Urinary bladder (tissue), 4 donors: ENCODE data around the gene RIC8A. TPM values are rescaled to one million over a fixed set of nuclear protein-coding genes. Genes with fewer than 3 reads are reported as not detected.

Experiments used
- DNase-seq: peaks from one replicate; pipeline ENCODE4 v3.0.0-alpha.2; 2015; ENCODE audit errors: extremely low spot score
- H3K27ac ChIP-seq: one replicate; pipeline ENCODE4 v1.5.1; 2013; ENCODE audit warnings: low read depth, mild to moderate bottlenecking, moderate library complexity
- H3K36me3 ChIP-seq: one replicate; pipeline ENCODE4 v1.6.1; 2013; ENCODE audit warnings: mild to moderate bottlenecking, moderate library complexity; ENCODE audit not compliant: insufficient read depth
- H3K4me1 ChIP-seq: one replicate; pipeline ENCODE4 v1.6.1; 2013; ENCODE audit warnings: mild to moderate bottlenecking, moderate library complexity; ENCODE audit not compliant: insufficient read depth
- H3K4me3 ChIP-seq: one replicate; pipeline ENCODE4 v1.5.1; 2013; ENCODE audit warnings: low read depth, low read length
- WGBS: extraction: QIAGEN DNeasy Blood & Tissue Kit; methylation state at CpG from one replicate; pipeline ENCODE4 v1.1.7; 2013; 5-methylcytosine and 5-hydroxymethylcytosine counted together
- polyA plus RNA-seq: library from polyadenylated mRNA; stranded (reverse); fragments of 200-250 nt; gene quantifications from one replicate; pipeline ENCODE4 v1.2.3, GENCODE V29; 2013
- total RNA-seq: library from RNA; depleted of rRNA; stranded (reverse); fragments of >200 nt; gene quantifications from one replicate; pipeline ENCODE4 v1.2.3, GENCODE V29; 2014
- donor health status: healthy with polysubstance abuse.
- donor health status: healthy.

The RIC8A gene
- total and polyA plus RNA-seq, 2 donors: 60.2 to 90.8 TPM

- Histone ChIP-seq H3K36me3 (peaks cover 2% of the 10 kb centered on the region), H3K4me1 (no peaks in the 10 kb centered on the region)
Measured at GRCh38 chr11:208917-209260, 1.4 kb downstream of the RIC8A start.

GRCh38 chr11:209275-210121, 2.0 kb downstream of the RIC8A start:
- Histone ChIP-seq H3K27ac (no peak overlapping the region), H3K36me3 (peaks cover 4% of the 10 kb centered on the region), H3K4me1 (no peaks in the 10 kb centered on the region), H3K4me3 (peak overlapping the region; percentile 67)
- WGBS: 50% methylated on average over 29 of the region's 29 CpGs
- no peak for DNase-seq

More at GRCh38 chr11:208917-209260, 1.4 kb downstream of the RIC8A start:
- WGBS: 1% methylated on average over 26 of the region's 26 CpGs
- no peak for DNase-seq
- H3K27ac ChIP-seq: peak overlapping the region; percentile 59
- peak overlapping the region; percentile 67 for H3K4me3 ChIP-seq

- DNase-seq: no peak
- Histone ChIP-seq H3K4me1 (no peaks in the 10 kb centered on the region), H3K36me3 (peaks cover 4% of the 10 kb centered on the region), H3K4me3 (no peak overlapping the region), H3K27ac (no peak overlapping the region)
- WGBS: 90% methylated on average over 9 of the region's 9 CpGs
Measured at GRCh38 chr11:210122-210802, 2.8 kb downstream of the RIC8A start.

- no peak for DNase-seq
- H3K27ac ChIP-seq: no peak overlapping the region
- WGBS: 91% methylated on average over 5 of the region's 5 CpGs
- H3K4me3 ChIP-seq: no peak overlapping the region
- H3K36me3 ChIP-seq: peaks cover 4% of the 10 kb centered on the region
- H3K4me1 ChIP-seq: no peaks in the 10 kb centered on the region
Measured at GRCh38 chr11:210803-211180, 3.3 kb downstream of the RIC8A start.

GRCh38 chr11:211295-211694, 3.8 kb downstream of the RIC8A start:
- 74% methylated on average over 5 of the region's 5 CpGs for WGBS
- no peak for DNase-seq
- H3K4me3 ChIP-seq: no peak overlapping the region
- H3K36me3 ChIP-seq: peaks cover 4% of the 10 kb centered on the region
- H3K27ac ChIP-seq: no peak overlapping the region
- no peaks in the 10 kb centered on the region for H3K4me1 ChIP-seq

- H3K27ac ChIP-seq: no peak overlapping the region
- no peak overlapping the region for H3K4me3 ChIP-seq
- no peak for DNase-seq
- 94% methylated on average over 9 of the region's 9 CpGs for WGBS
- H3K4me1 ChIP-seq: no peaks in the 10 kb centered on the region
- peaks cover 4% of the 10 kb centered on the region for H3K36me3 ChIP-seq
Measured at GRCh38 chr11:211741-212140, 4.2 kb downstream of the RIC8A start.

- Histone ChIP-seq H3K4me1 (no peaks in the 10 kb centered on the region), H3K27ac (no peak overlapping the region), H3K36me3 (peaks cover 4% of the 10 kb centered on the region), H3K4me3 (no peak overlapping the region)
- DNase-seq: no peak
- 91% methylated on average over 17 of the region's 17 CpGs for WGBS
Measured at GRCh38 chr11:212150-213100, 4.9 kb downstream of the RIC8A start.

GRCh38 chr11:213111-213510, 5.6 kb downstream of the RIC8A start:
- Histone ChIP-seq H3K4me1 (no peaks in the 10 kb centered on the region), H3K27ac (no peak overlapping the region), H3K36me3 (peaks cover 4% of the 10 kb centered on the region), H3K4me3 (no peak overlapping the region)
- 88% methylated on average over 4 of the region's 4 CpGs for WGBS
- DNase-seq: no peak

GRCh38 chr11:214083-214482, 6.6 kb downstream of the RIC8A start:
- peaks cover 4% of the 10 kb centered on the region for H3K36me3 ChIP-seq
- H3K4me3 ChIP-seq: no peak overlapping the region
- no peak overlapping the region for H3K27ac ChIP-seq
- H3K4me1 ChIP-seq: no peaks in the 10 kb centered on the region
- WGBS: 86% methylated on average over 7 of the region's 7 CpGs
- no peak for DNase-seq

GRCh38 chr11:215581-216037, 8.1 kb downstream of the RIC8A start:
- 68% methylated on average over 4 of the region's 4 CpGs for WGBS
- no peak for DNase-seq
- no peak overlapping the region for H3K4me3 ChIP-seq
- H3K36me3 ChIP-seq: peaks cover 4% of the 10 kb centered on the region
- no peaks in the 10 kb centered on the region for H3K4me1 ChIP-seq
- H3K27ac ChIP-seq: no peak overlapping the region

- Histone ChIP-seq H3K4me3 (no peak overlapping the region), H3K27ac (no peak overlapping the region), H3K36me3 (peaks cover 4% of the 10 kb centered on the region), H3K4me1 (no peaks in the 10 kb centered on the region)
- no peak for DNase-seq
- WGBS: 86% methylated on average over 11 of the region's 11 CpGs
Measured at GRCh38 chr11:216081-216974, 8.8 kb downstream of the RIC8A start.

GRCh38 chr11:217704-218103, 10.2 kb downstream of the RIC8A start:
- no peak for DNase-seq
- WGBS: 91% methylated on average over 3 of the region's 3 CpGs
- Histone ChIP-seq H3K36me3 (peaks cover 7% of the 10 kb centered on the region), H3K27ac (no peak overlapping the region), H3K4me3 (no peak overlapping the region), H3K4me1 (no peaks in the 10 kb centered on the region)
